ENCODE measurements around the gene PFKFB2. TPM values are rescaled to one million over a fixed set of nuclear protein-coding genes. Genes with fewer than 3 reads are reported as not detected.

PFKFB2 gene
- total and polyA plus RNA-seq, 2 of the 8 experiments (the other 6 are each of a cell fraction or from before 2014, with no cell fraction given), result 6.7 to 19.1 TPM

GRCh38 chr1:207063014-207063413 lies 9.9 kb downstream of the PFKFB2 start:
- H2BK120ac ChIP-seq (replicated peaks; ENCODE audit: low read depth, low read length), result no peak overlapping the region
- H3K4me2 ChIP-seq (ENCODE audit: insufficient read depth in 1 of 2, low read depth in 2 of 2, low read length in 2 of 2), result no peak overlapping the region
- H2BK20ac ChIP-seq (ENCODE audit: low read length), result no peak overlapping the region
- no peak overlapping the region for H2BK5ac ChIP-seq (ENCODE audit: low read depth, low read length)
- H3K27me3 ChIP-seq (replicated peaks in 1 of 4; ENCODE audit: control insufficient read depth in 3 of 4, extremely low read depth in 1 of 4, insufficient read depth in 3 of 4, low read length in 3 of 4), result no peaks in the 10 kb centered on the region
- no peaks in the 10 kb centered on the region for H3K79me1 ChIP-seq (ENCODE audit: low read depth, low read length)
- H3K27ac ChIP-seq (ENCODE audit: low read depth, low read length), result no peak overlapping the region
- H3K4me3 ChIP-seq (ENCODE audit: extremely low read depth in 1 of 4, insufficient read depth in 2 of 4, low read depth in 3 of 4, low read length in 4 of 4), result no peak overlapping the region
- no peaks in the 10 kb centered on the region for H4K20me1 ChIP-seq (replicated peaks in 1 of 2; ENCODE audit: control insufficient read depth in 1 of 2, insufficient read depth in 2 of 2, low read length in 2 of 2)
- FAIRE-seq, result no peak
- H3K4ac ChIP-seq (replicated peaks; ENCODE audit: insufficient read length, low read depth, low read length), result no peak overlapping the region
- no peak for DNase-seq (ENCODE audit: low read depth in 1 of 2, low spot score in 2 of 2)
- peaks cover 0 to 3% (median 1%) of the 10 kb centered on the region in 4 experiments; a peak in 2 of 7 replicates for H3K4me1 ChIP-seq (replicated peaks in 1 of 4; ENCODE audit: control insufficient read depth in 3 of 4, insufficient read depth in 4 of 4, low read length in 3 of 4)
- POLR2A ChIA-PET (ENCODE audit: partially characterized antibody), result no interaction called here
- H3K23me2 ChIP-seq (ENCODE audit: low read depth, low read length), result no peaks in the 10 kb centered on the region
- H2AFZ ChIP-seq (ENCODE audit: low read length), result no peak overlapping the region
- H2BK15ac ChIP-seq (ENCODE audit: low read length), result no peak overlapping the region
- no peak overlapping the region for H3K14ac ChIP-seq (ENCODE audit: insufficient read length)
- no peak overlapping the region for H3K23ac ChIP-seq (ENCODE audit: insufficient read length)
- H3K56ac ChIP-seq (replicated peaks; ENCODE audit: insufficient read length, low read depth, low read length), result no peak overlapping the region
- H3K18ac ChIP-seq (ENCODE audit: extremely low read depth, low read length), result no peak overlapping the region
- H3K9ac ChIP-seq (replicated peaks in 1 of 4; ENCODE audit: extremely low read depth in 1 of 4, low read depth in 3 of 4, low read length in 3 of 4), result no peak overlapping the region
- no peak overlapping the region for H4K8ac ChIP-seq (ENCODE audit: extremely low read depth, insufficient read depth, low read length)
- peaks cover 2 to 36% (median 23%) of the 10 kb centered on the region in 4 experiments; a peak in 7 of 8 replicates for H3K36me3 ChIP-seq (ENCODE audit: control insufficient read depth in 2 of 4, insufficient read depth in 4 of 4, low read length in 3 of 4)
- no peaks in the 10 kb centered on the region for H3K79me2 ChIP-seq (ENCODE audit: control insufficient read depth in 1 of 2, insufficient read depth in 2 of 2, low read length in 2 of 2)
- no peak overlapping the region for H4K91ac ChIP-seq (replicated peaks; ENCODE audit: insufficient read length, low read length)
- H4K5ac ChIP-seq (ENCODE audit: insufficient read length, low read depth, low read length), result no peak overlapping the region
- CTCF ChIA-PET (ENCODE audit: partially characterized antibody), result no interaction called here
- WGBS, 2 experiments (ENCODE audit: extremely low coverage in 1 of 2, insufficient coverage in 1 of 2, insufficient read length in 1 of 2, insufficient replicate concordance in 2 of 2, low coverage in 1 of 2, low lambda C conversion rate in 2 of 2, missing lambda C conversion rate in 1 of 2), result 96% methylated on average over 5 of the region's 5 CpGs; no CpG with 5 or more reads in 1 of the 2 experiments
- H2AK5ac ChIP-seq (ENCODE audit: low read depth, low read length), result no peak overlapping the region
- no peaks in the 10 kb centered on the region for H3K9me3 ChIP-seq (ENCODE audit: insufficient read depth in 2 of 2, low read depth in 1 of 2, low read length in 1 of 2)
- no peak overlapping the region for H2BK12ac ChIP-seq (ENCODE audit: low read depth, low read length)
- TF ChIP-seq BRCA1 (IDR thresholded peaks at IDR 0.05; ENCODE audit: low read depth, low read length) (no peak), BACH1 (IDR thresholded peaks at IDR 0.05; ENCODE audit: low read length) (no peak), RBBP5 (IDR thresholded peaks at IDR 0.05; ENCODE audit: borderline replicate concordance, low read depth, low read length) (no peak)

All from H1 (cell line).